Activated CD8-positive, alpha-beta memory T cell treated with anti-CD3 and anti-CD28 coated beads, Interleukin-2, amount 50 U/mL, for 1 hour (primary cell): ENCODE results near the gene MED13.
"Not testable (repeated sequence)": the region's sequence is repeated elsewhere in the genome, so short reads cannot be mapped to it uniquely, and the experiment has no call there.

Experiments
- DNase-seq: peaks from one replicate; pipeline ENCODE4 v3.0.0-alpha.2; 2020; ENCODE audit errors: extremely low read depth

Gene MED13

GRCh38 chr17:61998534-61998933 is 66.5 kb downstream of the MED13 start:
- DNase-seq: not testable (repeated sequence)

- no peak for DNase-seq
Measured at GRCh38 chr17:61997664-61998063, 67.4 kb downstream of the MED13 start.

- no peak for DNase-seq
Measured at GRCh38 chr17:61996916-61997605, 68.0 kb downstream of the MED13 start.

- no peak for DNase-seq
Measured at GRCh38 chr17:61989509-61989908, 75.6 kb downstream of the MED13 start.

GRCh38 chr17:61986898-61987297 is 78.2 kb downstream of the MED13 start:
- no peak for DNase-seq

GRCh38 chr17:61984821-61985220 is 80.3 kb downstream of the MED13 start:
- no peak for DNase-seq

- no peak for DNase-seq
Measured at GRCh38 chr17:61981323-61981722, 83.8 kb downstream of the MED13 start.

GRCh38 chr17:61980535-61980934 is 84.5 kb downstream of the MED13 start:
- DNase-seq: no peak

- no peak for DNase-seq
Measured at GRCh38 chr17:61974115-61974514, 91.0 kb downstream of the MED13 start.

GRCh38 chr17:61972311-61972710 is 92.8 kb downstream of the MED13 start:
- no peak for DNase-seq

- no peak for DNase-seq
Measured at GRCh38 chr17:61970030-61970429, 95.0 kb downstream of the MED13 start.

GRCh38 chr17:61968757-61969156 is 96.3 kb downstream of the MED13 start:
- DNase-seq: no peak

- DNase-seq: no peak
Measured at GRCh38 chr17:61967729-61968128, 97.3 kb downstream of the MED13 start.

- DNase-seq: no peak
Measured at GRCh38 chr17:61966191-61966590, 98.9 kb downstream of the MED13 start.

- DNase-seq: no peak
Measured at GRCh38 chr17:61955619-61956018, 109.5 kb downstream of the MED13 start.

- no peak for DNase-seq
Measured at GRCh38 chr17:61947367-61948078, 117.6 kb downstream of the MED13 start.

GRCh38 chr17:61946359-61946758 is 118.7 kb downstream of the MED13 start:
- DNase-seq: no peak

- DNase-seq: no peak
Measured at GRCh38 chr17:61943117-61943516, 122.0 kb downstream of the MED13 start.

- DNase-seq: no peak
Measured at GRCh38 chr17:61942085-61942484, 123.0 kb downstream of the MED13 start.

GRCh38 chr17:61928101-61928436 is 137.0 kb downstream of the MED13 start:
- DNase-seq: no peak

GRCh38 chr17:61927208-61928100 is 137.6 kb downstream of the MED13 start, which contains the start of gene INTS2:
Gene INTS2 (minus strand): TSS chr17:61927982. CDS start chr17:61926644, 1,338 bp downstream.
- peak; percentile 91 for DNase-seq

- DNase-seq: no peak
Measured at GRCh38 chr17:61926826-61927207, 138.3 kb downstream of the MED13 start.
